ENCODE results near the gene VEZT.

DNA sequence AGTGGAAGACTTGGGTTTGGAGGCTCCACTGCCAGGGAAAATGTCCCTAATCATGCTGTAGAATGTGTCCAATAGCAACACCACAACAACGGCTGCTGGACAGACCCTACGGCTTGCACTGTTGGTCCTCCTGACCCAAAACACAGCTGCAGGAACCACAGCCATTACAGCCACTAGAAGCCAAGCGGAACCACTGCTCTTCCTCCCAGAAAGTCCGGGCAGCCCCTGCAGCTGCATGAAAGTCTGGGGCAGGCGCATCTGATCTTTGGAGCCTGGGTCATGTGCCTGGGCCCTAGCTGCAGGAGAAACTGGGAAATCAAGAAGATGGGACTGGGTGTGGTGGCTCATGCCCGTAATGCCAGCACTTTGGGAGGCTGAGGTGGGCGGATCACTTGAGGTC, 131.7 kb downstream of the VEZT start:
- no peak for TF ChIP-seq EP300 (IDR thresholded peaks at IDR 0.05)
- no peak for TF ChIP-seq POLR2A (IDR thresholded peaks at IDR 0.05)

Measured in tibial nerve (tissue), 3 donors.